GM23338 (cell line): Measurements from ENCODE around the gene CEP72. TPM values are rescaled to one million over a fixed set of nuclear protein-coding genes. Genes with fewer than 3 reads are reported as not detected.

Experiments used
- ATAC-seq: fragments of 200-7000 bp; cut with Tn5 transposase; 3 replicates; pipeline ENCODE4 v1.9.1; 2020
- DNase-seq: peaks from one replicate; pipeline ENCODE4 v3.0.0-alpha.2; 2015; ENCODE audit warnings: low spot score
- H2AFZ ChIP-seq: fragments of 200-600 bp; sonication (generic); 2 replicates; pipeline ENCODE4 v1.8.0; 2016; ENCODE audit warnings: antibody characterized with exemption, mild to moderate bottlenecking, moderate library complexity
- H3F3A ChIP-seq: fragments of 200-600 bp; sonication (generic); replicated peaks from 2 replicates; pipeline ENCODE4 v1.8.0; 2017; ENCODE audit warnings: antibody characterized with exemption, mixed run types, low read depth
- H3K27ac ChIP-seq: fragments of 200-600 bp; sonication (generic); 2 replicates; pipeline ENCODE4 v1.6.1; 2016; ENCODE audit warnings: low read depth
- H3K27me3 ChIP-seq: fragments of 200-600 bp; sonication (generic); 2 replicates; pipeline ENCODE4 v1.8.0; 2016; ENCODE audit warnings: mild to moderate bottlenecking, mixed run types, moderate library complexity; ENCODE audit not compliant: insufficient read depth
- H3K36me3 ChIP-seq: fragments of 200-600 bp; sonication (generic); 2 replicates; pipeline ENCODE4 v1.8.0; 2016; ENCODE audit warnings: mild to moderate bottlenecking; ENCODE audit not compliant: insufficient read depth
- H3K4me1 ChIP-seq: fragments of 200-600 bp; sonication (generic); 2 replicates; pipeline ENCODE4 v1.8.0; 2016; ENCODE audit warnings: mild to moderate bottlenecking, moderate library complexity; ENCODE audit not compliant: insufficient read depth
- H3K4me2 ChIP-seq: fragments of 200-600 bp; sonication (generic); 2 replicates; pipeline ENCODE4 v1.7.1; 2017; ENCODE audit warnings: mixed run types
- H3K4me3 ChIP-seq: fragments of 200-600 bp; sonication (generic); 2 replicates; pipeline ENCODE4 v1.6.1; 2016; ENCODE audit warnings: mixed run types
- H3K79me2 ChIP-seq: fragments of 200-600 bp; sonication (generic); replicated peaks from 2 replicates; pipeline ENCODE4 v1.8.0; 2017; ENCODE audit warnings: mild to moderate bottlenecking; ENCODE audit not compliant: insufficient read depth
- H3K9me2 ChIP-seq: fragments of 200-600 bp; sonication (generic); 2 replicates; pipeline ENCODE4 v1.8.0; 2017; ENCODE audit not compliant: insufficient read depth
- H4K20me1 ChIP-seq: fragments of 200-600 bp; sonication (generic); replicated peaks from 2 replicates; pipeline ENCODE4 v1.8.0; 2017; ENCODE audit warnings: mild to moderate bottlenecking; ENCODE audit not compliant: insufficient read depth
- H3K27ac Mint-ChIP-seq: 2 replicates; pipeline ENCODE4 v1.8.0; 2020; ENCODE audit warnings: inconsistent platforms, mild to moderate bottlenecking, moderate library complexity, mixed read lengths
- H3K27me3 Mint-ChIP-seq: 3 replicates; pipeline ENCODE4 v1.8.0; 2022; ENCODE audit warnings: low read depth, mild to moderate bottlenecking, moderate library complexity, mixed read lengths, inconsistent platforms; ENCODE audit not compliant: insufficient read depth, poor library complexity
- H3K36me3 Mint-ChIP-seq: 3 replicates; pipeline ENCODE4 v1.8.0; 2021; ENCODE audit warnings: low read depth, mild to moderate bottlenecking, inconsistent platforms, moderate library complexity, mixed read lengths
- H3K4me1 Mint-ChIP-seq: 3 replicates; pipeline ENCODE4 v1.8.0; 2020; ENCODE audit warnings: mild to moderate bottlenecking, inconsistent platforms, mixed read lengths
- H3K4me3 Mint-ChIP-seq: 3 replicates; pipeline ENCODE4 v1.8.0; 2021; ENCODE audit warnings: moderate library complexity, mild to moderate bottlenecking, inconsistent platforms, mixed read lengths
- H3K9me3 Mint-ChIP-seq: 3 replicates; pipeline ENCODE4 v1.8.0; 2020; ENCODE audit warnings: moderate library complexity, mild to moderate bottlenecking, inconsistent platforms, mixed read lengths
- CREB1 ChIP-seq: fragments of 250-450 bp; sonication (Bioruptor Pico); IDR thresholded peaks from 2 replicates; pipeline ENCODE4 v1.5.0; 2020; ENCODE audit warnings: low read depth, mild to moderate bottlenecking, moderate library complexity
- EZH2 ChIP-seq: fragments of 200-600 bp; sonication (generic); IDR thresholded peaks from one replicate; pipeline ENCODE4 v1.8.0; 2017; ENCODE audit warnings: antibody characterized with exemption, mild to moderate bottlenecking, low read depth; ENCODE audit not compliant: unreplicated experiment
- EZH2phosphoT487 ChIP-seq: fragments of 200-600 bp; sonication (generic); IDR thresholded peaks from one replicate; pipeline ENCODE4 v1.8.1; 2018; ENCODE audit warnings: antibody characterized with exemption; ENCODE audit not compliant: unreplicated experiment
- JUNB ChIP-seq: IDR thresholded peaks from one replicate; pipeline ENCODE4 v1.6.1; 2016; ENCODE audit warnings: antibody characterized with exemption; ENCODE audit not compliant: unreplicated experiment
- NANOG ChIP-seq: IDR thresholded peaks from 2 replicates; pipeline ENCODE4 v1.6.1; 2016; ENCODE audit warnings: antibody characterized with exemption, borderline replicate concordance
- POLR2AphosphoS5 ChIP-seq: IDR thresholded peaks from 2 replicates; pipeline ENCODE4 v1.6.1; 2016; ENCODE audit warnings: antibody characterized with exemption, low read depth
- STAT1 ChIP-seq: IDR thresholded peaks from one replicate; pipeline ENCODE4 v1.6.1; 2016; ENCODE audit warnings: antibody characterized with exemption; ENCODE audit not compliant: unreplicated experiment
- ZNF114 ChIP-seq: fragments of 250-450 bp; sonication (Bioruptor Pico); IDR thresholded peaks from 2 replicates; pipeline ENCODE4 v1.5.0; 2020; ENCODE audit warnings: mild to moderate bottlenecking, moderate library complexity
- ZNF331 ChIP-seq: fragments of 250-450 bp; sonication (Bioruptor Pico); IDR thresholded peaks from 2 replicates; pipeline ENCODE4 v1.5.0; 2020; ENCODE audit warnings: low read depth, mild to moderate bottlenecking, moderate library complexity
- polyA plus RNA-seq: library from polyadenylated mRNA; unstranded; fragments of >200 nt; fragmentation: Nextera tagmentation; extraction: Ambion mirVana; gene quantifications from 2 replicates; pipeline ENCODE4 v1.2.1, GENCODE V29; 2016
- total RNA-seq: library from RNA; depleted of rRNA; stranded (reverse); fragments of >200 nt; shearing (Covaris generic); gene quantifications from 2 replicates; pipeline ENCODE4 v1.2.3, GENCODE V29; 2014
- TF ChIP-seq, protein P1 (sequence below): IDR thresholded peaks from 2 replicates; pipeline ENCODE4 v1.6.1; 2016; ENCODE audit warnings: antibody characterized with exemption
- TF ChIP-seq, protein P2 (sequence below): IDR thresholded peaks from one replicate; pipeline ENCODE4 v1.6.1; 2018; ENCODE audit warnings: antibody characterized with exemption; ENCODE audit not compliant: unreplicated experiment
- TF ChIP-seq, protein P3 (sequence below): fragments of 250-450 bp; sonication (Bioruptor Pico); IDR thresholded peaks from 2 replicates; pipeline ENCODE4 v1.5.0; 2020; ENCODE audit warnings: mild to moderate bottlenecking, moderate library complexity
- TF ChIP-seq, protein P4 (sequence below), 2 experiments: fragments of 200-600 bp in 1 of 2; sonication (generic) in 1 of 2; conservative IDR thresholded peaks; 2 replicates each; pipeline versions ENCODE4 v1.5.1 to v1.6.1; 2016 to 2017; ENCODE audit warnings: antibody characterized with exemption in 2 of 2, low read depth in 2 of 2, mild to moderate bottlenecking in 2 of 2, moderate library complexity in 1 of 2

Gene CEP72
- total and polyA plus RNA-seq, 2 experiments from 2014 or later, result 15.5 to 27.1 TPM

DNA sequence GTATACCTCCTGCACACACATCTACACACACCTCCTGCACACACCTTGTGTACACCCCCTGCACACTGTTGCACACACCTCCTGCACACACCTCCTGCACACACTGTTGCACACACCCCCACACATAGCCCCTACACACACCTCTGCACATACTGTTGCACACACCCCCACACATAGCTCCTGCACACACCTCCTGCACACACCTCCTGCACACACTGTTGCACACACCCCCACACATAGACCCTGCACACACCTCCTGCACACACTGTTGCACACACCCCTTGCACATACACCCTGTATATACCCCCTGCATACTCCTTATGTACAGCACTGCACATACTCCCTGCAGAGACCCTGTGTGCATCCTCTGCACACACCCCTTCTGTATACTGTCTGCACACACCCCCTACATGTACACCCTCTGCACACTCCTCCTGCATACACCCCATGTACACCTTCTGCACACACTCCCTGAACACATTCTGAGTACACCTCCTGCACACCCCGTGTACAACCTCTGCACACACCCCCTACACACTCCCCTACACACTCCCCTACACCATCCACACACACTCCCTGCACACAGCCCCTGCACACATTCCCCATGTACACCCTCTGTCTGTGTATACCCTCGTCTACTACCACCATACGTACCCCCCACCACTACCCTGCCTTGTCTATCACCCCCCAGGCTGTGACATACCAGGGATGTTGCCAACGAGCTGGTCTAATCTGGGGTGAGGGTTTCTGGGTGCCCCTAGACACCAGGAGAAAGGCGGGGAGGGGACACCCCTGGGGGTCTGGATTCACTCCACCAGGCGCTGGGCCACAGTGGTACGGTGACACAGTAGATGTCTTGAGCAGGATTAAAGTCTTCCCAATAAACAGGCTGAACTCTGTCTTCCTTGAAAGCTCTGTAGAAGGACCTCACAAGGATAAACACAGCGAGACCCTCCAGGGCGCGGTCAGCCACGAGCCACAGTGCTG is 1.1 kb upstream of the CEP72 start:
- peak overlapping the region; percentile 74; the same call in 1 of the 2 replicates for H2AFZ ChIP-seq

More for the DNA sequence above, 1.1 kb upstream of the CEP72 start:
- H3K4me1 ChIP-seq, result peaks cover 6% of the 10 kb centered on the region; the same call in 1 of the 2 replicates
- no peak overlapping the region for H3K27ac Mint-ChIP-seq
- no peaks in the 10 kb centered on the region for H3K27me3 ChIP-seq
- H3K4me3 Mint-ChIP-seq, result peak overlapping the region; percentile 74
- DNase-seq, result no peak
- peaks cover 36% of the 10 kb centered on the region for H3K79me2 ChIP-seq
- H3K9me2 ChIP-seq, result no peaks in the 10 kb centered on the region
- no peak for ATAC-seq
- TF ChIP-seq NANOG (no peak), ZNF114 (CRISPR knock-in tag) (no peak), EZH2phosphoT487 (no peak), POLR2AphosphoS5 (no peak), JUNB (no peak), ZNF331 (CRISPR knock-in tag) (no peak), CREB1 (CRISPR knock-in tag) (no peak), EZH2 (no peak), STAT1 (no peak)
- TF ChIP-seq, protein P1, sequence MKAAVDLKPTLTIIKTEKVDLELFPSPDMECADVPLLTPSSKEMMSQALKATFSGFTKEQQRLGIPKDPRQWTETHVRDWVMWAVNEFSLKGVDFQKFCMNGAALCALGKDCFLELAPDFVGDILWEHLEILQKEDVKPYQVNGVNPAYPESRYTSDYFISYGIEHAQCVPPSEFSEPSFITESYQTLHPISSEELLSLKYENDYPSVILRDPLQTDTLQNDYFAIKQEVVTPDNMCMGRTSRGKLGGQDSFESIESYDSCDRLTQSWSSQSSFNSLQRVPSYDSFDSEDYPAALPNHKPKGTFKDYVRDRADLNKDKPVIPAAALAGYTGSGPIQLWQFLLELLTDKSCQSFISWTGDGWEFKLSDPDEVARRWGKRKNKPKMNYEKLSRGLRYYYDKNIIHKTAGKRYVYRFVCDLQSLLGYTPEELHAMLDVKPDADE, result no peak
- TF ChIP-seq, protein P2, sequence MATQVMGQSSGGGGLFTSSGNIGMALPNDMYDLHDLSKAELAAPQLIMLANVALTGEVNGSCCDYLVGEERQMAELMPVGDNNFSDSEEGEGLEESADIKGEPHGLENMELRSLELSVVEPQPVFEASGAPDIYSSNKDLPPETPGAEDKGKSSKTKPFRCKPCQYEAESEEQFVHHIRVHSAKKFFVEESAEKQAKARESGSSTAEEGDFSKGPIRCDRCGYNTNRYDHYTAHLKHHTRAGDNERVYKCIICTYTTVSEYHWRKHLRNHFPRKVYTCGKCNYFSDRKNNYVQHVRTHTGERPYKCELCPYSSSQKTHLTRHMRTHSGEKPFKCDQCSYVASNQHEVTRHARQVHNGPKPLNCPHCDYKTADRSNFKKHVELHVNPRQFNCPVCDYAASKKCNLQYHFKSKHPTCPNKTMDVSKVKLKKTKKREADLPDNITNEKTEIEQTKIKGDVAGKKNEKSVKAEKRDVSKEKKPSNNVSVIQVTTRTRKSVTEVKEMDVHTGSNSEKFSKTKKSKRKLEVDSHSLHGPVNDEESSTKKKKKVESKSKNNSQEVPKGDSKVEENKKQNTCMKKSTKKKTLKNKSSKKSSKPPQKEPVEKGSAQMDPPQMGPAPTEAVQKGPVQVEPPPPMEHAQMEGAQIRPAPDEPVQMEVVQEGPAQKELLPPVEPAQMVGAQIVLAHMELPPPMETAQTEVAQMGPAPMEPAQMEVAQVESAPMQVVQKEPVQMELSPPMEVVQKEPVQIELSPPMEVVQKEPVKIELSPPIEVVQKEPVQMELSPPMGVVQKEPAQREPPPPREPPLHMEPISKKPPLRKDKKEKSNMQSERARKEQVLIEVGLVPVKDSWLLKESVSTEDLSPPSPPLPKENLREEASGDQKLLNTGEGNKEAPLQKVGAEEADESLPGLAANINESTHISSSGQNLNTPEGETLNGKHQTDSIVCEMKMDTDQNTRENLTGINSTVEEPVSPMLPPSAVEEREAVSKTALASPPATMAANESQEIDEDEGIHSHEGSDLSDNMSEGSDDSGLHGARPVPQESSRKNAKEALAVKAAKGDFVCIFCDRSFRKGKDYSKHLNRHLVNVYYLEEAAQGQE, result no peak
- TF ChIP-seq, protein P3, sequence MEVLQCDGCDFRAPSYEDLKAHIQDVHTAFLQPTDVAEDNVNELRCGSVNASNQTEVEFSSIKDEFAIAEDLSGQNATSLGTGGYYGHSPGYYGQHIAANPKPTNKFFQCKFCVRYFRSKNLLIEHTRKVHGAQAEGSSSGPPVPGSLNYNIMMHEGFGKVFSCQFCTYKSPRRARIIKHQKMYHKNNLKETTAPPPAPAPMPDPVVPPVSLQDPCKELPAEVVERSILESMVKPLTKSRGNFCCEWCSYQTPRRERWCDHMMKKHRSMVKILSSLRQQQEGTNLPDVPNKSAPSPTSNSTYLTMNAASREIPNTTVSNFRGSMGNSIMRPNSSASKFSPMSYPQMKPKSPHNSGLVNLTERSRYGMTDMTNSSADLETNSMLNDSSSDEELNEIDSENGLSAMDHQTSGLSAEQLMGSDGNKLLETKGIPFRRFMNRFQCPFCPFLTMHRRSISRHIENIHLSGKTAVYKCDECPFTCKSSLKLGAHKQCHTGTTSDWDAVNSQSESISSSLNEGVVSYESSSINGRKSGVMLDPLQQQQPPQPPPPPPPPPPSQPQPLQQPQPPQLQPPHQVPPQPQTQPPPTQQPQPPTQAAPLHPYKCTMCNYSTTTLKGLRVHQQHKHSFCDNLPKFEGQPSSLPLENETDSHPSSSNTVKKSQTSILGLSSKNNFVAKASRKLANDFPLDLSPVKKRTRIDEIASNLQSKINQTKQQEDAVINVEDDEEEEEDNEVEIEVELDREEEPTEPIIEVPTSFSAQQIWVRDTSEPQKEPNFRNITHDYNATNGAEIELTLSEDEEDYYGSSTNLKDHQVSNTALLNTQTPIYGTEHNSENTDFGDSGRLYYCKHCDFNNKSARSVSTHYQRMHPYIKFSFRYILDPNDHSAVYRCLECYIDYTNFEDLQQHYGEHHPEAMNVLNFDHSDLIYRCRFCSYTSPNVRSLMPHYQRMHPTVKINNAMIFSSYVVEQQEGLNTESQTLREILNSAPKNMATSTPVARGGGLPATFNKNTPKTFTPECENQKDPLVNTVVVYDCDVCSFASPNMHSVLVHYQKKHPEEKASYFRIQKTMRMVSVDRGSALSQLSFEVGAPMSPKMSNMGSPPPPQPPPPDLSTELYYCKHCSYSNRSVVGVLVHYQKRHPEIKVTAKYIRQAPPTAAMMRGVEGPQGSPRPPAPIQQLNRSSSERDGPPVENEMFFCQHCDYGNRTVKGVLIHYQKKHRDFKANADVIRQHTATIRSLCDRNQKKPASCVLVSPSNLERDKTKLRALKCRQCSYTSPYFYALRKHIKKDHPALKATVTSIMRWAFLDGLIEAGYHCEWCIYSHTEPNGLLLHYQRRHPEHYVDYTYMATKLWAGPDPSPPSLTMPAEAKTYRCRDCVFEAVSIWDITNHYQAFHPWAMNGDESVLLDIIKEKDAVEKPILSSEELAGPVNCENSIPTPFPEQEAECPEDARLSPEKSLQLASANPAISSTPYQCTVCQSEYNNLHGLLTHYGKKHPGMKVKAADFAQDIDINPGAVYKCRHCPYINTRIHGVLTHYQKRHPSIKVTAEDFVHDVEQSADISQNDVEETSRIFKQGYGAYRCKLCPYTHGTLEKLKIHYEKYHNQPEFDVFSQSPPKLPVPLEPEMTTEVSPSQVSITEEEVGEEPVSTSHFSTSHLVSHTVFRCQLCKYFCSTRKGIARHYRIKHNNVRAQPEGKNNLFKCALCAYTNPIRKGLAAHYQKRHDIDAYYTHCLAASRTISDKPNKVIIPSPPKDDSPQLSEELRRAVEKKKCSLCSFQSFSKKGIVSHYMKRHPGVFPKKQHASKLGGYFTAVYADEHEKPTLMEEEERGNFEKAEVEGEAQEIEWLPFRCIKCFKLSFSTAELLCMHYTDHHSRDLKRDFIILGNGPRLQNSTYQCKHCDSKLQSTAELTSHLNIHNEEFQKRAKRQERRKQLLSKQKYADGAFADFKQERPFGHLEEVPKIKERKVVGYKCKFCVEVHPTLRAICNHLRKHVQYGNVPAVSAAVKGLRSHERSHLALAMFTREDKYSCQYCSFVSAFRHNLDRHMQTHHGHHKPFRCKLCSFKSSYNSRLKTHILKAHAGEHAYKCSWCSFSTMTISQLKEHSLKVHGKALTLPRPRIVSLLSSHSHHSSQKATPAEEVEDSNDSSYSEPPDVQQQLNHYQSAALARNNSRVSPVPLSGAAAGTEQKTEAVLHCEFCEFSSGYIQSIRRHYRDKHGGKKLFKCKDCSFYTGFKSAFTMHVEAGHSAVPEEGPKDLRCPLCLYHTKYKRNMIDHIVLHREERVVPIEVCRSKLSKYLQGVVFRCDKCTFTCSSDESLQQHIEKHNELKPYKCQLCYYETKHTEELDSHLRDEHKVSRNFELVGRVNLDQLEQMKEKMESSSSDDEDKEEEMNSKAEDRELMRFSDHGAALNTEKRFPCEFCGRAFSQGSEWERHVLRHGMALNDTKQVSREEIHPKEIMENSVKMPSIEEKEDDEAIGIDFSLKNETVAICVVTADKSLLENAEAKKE, result no peak
- TF ChIP-seq, protein P4, sequence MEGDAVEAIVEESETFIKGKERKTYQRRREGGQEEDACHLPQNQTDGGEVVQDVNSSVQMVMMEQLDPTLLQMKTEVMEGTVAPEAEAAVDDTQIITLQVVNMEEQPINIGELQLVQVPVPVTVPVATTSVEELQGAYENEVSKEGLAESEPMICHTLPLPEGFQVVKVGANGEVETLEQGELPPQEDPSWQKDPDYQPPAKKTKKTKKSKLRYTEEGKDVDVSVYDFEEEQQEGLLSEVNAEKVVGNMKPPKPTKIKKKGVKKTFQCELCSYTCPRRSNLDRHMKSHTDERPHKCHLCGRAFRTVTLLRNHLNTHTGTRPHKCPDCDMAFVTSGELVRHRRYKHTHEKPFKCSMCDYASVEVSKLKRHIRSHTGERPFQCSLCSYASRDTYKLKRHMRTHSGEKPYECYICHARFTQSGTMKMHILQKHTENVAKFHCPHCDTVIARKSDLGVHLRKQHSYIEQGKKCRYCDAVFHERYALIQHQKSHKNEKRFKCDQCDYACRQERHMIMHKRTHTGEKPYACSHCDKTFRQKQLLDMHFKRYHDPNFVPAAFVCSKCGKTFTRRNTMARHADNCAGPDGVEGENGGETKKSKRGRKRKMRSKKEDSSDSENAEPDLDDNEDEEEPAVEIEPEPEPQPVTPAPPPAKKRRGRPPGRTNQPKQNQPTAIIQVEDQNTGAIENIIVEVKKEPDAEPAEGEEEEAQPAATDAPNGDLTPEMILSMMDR (conservative IDR thresholded peaks at IDR 0.05; ENCODE audit: low read depth in 2 of 2), result no peak
- 0 out of 3 replicates have a peak, but pooled peaks cover 3% of the 10 kb centered on the region for H3K9me3 Mint-ChIP-seq
- no peaks in the 10 kb centered on the region for H3F3A ChIP-seq
- peaks cover 22% of the 10 kb centered on the region for H4K20me1 ChIP-seq
- no peaks in the 10 kb centered on the region for H3K36me3 ChIP-seq
- H3K27me3 Mint-ChIP-seq, result peaks cover 9% of the 10 kb centered on the region
- H3K36me3 Mint-ChIP-seq, result peaks cover 15% of the 10 kb centered on the region
- peak overlapping the region; percentile 74 for H3K4me2 ChIP-seq
- H3K4me1 Mint-ChIP-seq, result peaks cover 26% of the 10 kb centered on the region
- H3K27ac ChIP-seq, result no peak overlapping the region
- peak overlapping the region; percentile 74 for H3K4me3 ChIP-seq
